ENCODE results near the gene PHF21B.

The PHF21B gene

DNA sequence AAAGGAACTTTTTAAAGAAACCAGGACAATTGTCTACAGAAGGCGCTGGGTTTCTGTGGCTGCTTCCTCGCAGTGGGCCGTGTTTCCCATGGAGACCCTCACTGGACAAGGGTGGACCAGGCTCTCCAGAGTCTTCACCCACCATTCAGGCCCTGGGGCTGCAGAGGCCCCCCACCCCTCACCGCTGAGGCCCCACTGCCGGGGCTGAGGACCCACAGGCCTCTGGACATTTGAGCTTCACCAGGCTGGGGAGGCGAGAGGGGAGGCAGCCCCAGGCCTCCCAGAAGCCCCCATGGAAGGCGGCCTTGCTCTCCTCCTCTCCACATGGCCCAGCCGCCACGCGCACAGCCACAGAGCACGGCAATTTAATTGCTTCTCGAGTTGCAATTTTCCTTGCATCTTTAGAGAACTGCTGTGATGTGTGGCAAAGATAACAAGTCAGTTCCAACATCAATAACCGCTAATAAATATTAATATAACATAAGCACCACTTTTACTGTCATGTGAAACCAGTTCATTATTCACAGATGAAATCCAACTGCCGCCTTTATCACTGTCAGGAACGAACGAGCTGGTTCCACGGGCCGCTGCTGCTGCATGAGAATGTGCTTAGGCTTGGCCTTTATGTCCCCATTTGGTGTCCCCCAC, 81.0 kb downstream of the PHF21B start:
- H3K27ac ChIP-seq: no peak overlapping the region
- H3K4me3 ChIP-seq: no peak overlapping the region
- DNase-seq (ENCODE audit: low spot score): no peak
- TF ChIP-seq, protein P1, sequence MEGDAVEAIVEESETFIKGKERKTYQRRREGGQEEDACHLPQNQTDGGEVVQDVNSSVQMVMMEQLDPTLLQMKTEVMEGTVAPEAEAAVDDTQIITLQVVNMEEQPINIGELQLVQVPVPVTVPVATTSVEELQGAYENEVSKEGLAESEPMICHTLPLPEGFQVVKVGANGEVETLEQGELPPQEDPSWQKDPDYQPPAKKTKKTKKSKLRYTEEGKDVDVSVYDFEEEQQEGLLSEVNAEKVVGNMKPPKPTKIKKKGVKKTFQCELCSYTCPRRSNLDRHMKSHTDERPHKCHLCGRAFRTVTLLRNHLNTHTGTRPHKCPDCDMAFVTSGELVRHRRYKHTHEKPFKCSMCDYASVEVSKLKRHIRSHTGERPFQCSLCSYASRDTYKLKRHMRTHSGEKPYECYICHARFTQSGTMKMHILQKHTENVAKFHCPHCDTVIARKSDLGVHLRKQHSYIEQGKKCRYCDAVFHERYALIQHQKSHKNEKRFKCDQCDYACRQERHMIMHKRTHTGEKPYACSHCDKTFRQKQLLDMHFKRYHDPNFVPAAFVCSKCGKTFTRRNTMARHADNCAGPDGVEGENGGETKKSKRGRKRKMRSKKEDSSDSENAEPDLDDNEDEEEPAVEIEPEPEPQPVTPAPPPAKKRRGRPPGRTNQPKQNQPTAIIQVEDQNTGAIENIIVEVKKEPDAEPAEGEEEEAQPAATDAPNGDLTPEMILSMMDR (IDR thresholded peaks at IDR 0.05): no peak

DNA sequence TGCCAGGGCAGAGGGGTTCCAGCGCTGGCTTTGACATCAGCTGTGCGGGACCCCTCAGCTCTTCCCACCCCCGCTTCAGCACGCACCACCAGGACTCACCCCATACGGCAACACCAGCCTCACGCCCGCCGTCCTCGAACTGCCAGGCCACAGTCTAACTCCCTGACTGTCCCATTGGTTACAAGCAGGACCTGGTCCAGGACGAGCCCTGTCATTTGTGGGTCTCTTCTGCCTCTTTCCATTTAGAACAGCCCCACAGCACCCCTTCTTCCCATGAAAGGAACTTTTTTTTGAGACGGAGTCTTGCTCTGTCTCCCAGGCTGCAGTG, 81.7 kb downstream of the PHF21B start:
- TF ChIP-seq, protein P1 (IDR thresholded peaks at IDR 0.05): no peak
- no peak for DNase-seq (ENCODE audit: low spot score)
- no peak overlapping the region for H3K27ac ChIP-seq
- H3K4me3 ChIP-seq: no peak overlapping the region

DNA sequence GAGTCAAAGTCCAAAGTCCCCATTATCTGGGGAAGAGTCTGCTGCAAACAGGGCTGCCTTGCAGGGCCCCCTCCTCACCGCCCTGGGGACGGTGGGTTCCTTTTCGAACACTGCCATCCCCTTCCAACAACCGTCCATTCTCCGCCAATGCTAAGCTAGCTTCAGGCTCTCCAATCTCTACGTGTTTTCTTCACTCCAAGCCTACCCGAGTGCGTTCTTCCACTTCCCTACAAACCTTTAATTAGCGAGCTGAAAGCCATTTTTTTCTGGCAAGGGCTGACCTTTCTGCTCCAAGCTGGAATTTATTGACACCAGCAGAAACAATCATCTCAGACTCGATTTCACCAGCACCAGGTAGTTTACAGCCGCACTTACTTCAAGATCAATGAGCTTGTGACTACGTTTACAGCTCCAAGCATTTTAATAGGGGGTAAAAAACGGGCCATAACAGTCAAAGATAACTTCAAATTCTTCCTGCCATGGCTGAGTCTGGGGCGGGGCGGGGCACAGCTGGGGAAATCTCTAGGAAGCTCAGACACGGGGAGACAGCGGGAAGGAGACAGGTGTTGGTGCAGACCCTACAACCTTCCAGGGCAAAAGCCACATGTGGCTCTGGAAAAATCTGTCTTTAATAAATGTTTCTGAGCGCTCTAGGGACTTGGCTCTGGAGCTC, 82.2 kb downstream of the PHF21B start:
- Histone ChIP-seq H3K27ac (no peak overlapping the region), H3K4me3 (no peak overlapping the region)
- TF ChIP-seq, protein P1 (IDR thresholded peaks at IDR 0.05): no peak
- DNase-seq (ENCODE audit: low spot score): no peak

DNA sequence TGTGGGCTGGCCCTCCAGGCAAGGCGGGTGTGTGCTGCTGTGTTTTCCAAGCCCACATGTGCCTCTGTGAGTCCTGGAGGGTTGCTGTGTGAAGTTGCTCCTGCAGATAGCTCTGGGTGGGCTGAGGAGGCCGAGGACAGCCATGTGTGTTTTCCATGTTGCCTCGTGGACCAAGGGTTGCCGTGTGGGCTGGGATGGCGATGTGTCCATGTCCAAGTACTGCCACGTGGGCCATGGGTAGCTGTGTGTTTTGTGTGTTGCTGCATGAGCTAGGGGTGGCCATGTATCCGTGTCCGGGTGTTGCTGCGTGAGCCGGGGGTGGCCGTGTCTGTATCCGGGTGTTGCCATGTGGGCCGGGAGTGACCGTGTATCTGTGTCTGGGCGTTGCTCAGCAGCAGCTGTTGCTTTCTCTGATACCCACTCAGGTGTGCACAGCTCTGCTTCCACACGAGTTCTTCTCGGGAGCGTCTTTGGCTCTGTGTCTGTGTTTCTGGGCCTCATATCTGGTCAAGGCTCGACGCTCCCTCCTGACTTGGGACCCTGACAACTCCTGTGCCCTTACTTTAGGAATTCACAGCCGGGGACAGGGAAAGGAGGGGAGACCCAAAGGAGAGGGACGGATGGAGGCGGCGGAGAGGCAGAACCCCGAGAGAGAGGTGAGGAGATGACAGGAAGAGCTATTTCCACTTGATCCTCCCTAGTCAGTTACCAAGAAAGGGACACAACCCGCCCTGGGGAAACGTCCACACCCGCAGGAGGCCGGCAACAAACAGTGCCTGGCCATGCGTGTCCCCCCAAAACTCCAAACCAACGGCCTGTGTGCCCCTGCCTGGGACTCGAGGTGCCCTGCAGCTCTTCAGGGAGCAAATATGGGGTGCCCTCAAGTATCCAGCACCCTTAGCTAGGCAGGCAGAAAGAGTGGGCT, 83.1 kb downstream of the PHF21B start:
- TF ChIP-seq, protein P1 (IDR thresholded peaks at IDR 0.05): no peak
- Histone ChIP-seq H3K27ac (no peak overlapping the region), H3K4me3 (no peak overlapping the region)
- DNase-seq (ENCODE audit: low spot score): no peak

DNA sequence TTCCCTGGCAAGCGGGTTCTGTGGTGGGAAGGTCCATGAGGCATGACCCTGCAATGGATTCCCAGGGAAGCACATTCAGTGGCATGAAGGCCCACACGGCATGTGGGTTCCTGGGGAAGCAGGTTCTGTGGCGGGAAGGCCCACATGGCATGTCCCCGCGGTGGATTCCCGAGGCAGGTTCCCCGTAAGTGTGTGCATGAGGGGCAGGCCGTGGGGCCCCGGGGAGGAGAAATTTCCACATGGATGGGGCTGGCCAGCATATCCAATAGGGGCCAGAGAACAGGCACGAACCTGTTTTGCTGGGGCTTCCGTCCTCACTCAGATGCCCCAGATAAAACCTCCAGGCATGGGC, 83.7 kb downstream of the PHF21B start:
- TF ChIP-seq, protein P1 (IDR thresholded peaks at IDR 0.05): no peak
- DNase-seq (ENCODE audit: low spot score): no peak
- H3K27ac ChIP-seq: no peak overlapping the region
- H3K4me3 ChIP-seq: no peak overlapping the region

DNA sequence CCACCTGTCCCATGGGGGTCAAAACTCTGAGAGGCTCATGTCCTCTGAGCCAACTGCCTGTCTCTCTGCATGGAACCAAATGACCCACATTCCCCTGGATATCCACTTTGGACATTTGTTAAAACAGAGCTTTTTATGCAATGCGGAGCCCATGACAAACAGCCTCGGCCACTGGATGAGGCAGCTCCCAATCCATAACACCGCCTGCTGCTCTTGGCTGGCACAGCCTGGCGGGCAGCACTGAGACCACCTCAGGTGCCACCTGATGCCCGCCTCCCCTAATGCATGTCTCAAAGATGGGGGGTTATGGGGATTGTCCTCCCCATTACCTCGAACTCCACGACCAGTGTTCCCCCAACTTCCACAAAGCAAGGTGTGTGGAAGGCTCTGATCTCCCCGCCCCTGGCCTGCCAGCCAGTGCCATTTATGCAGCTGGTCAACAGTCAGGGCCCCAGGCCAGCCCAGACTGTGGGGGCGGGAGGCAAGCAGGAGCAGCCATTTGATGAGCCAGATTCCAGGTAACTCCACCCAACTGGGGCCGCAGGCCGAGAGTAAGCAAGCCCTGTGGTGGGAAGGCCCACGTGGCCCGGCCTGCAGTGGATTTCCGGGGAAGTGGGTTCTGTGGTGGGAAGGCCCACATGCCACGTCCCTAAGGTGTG, 84.2 kb downstream of the PHF21B start:
- TF ChIP-seq, protein P1 (IDR thresholded peaks at IDR 0.05): no peak
- H3K27ac ChIP-seq: no peak overlapping the region
- H3K4me3 ChIP-seq: no peak overlapping the region
- DNase-seq (ENCODE audit: low spot score): no peak

All from coronary artery (tissue), 2 donors.